COR-L47 (cell line): Measurements from ENCODE around the gene ABI2.
"Not testable (repeated sequence)": the region's sequence is repeated elsewhere in the genome, so short reads cannot be mapped to it uniquely, and the experiment has no call there.

ENCODE experiments used
- DNase-seq: peaks from one replicate; lab custom pipeline; 2025; lab: John Stamatoyannopoulos, UW

The ABI2 gene

GRCh38 chr2:203359450-203359849, 31.3 kb downstream of the ABI2 start:
- DNase-seq: no peak

DNA sequence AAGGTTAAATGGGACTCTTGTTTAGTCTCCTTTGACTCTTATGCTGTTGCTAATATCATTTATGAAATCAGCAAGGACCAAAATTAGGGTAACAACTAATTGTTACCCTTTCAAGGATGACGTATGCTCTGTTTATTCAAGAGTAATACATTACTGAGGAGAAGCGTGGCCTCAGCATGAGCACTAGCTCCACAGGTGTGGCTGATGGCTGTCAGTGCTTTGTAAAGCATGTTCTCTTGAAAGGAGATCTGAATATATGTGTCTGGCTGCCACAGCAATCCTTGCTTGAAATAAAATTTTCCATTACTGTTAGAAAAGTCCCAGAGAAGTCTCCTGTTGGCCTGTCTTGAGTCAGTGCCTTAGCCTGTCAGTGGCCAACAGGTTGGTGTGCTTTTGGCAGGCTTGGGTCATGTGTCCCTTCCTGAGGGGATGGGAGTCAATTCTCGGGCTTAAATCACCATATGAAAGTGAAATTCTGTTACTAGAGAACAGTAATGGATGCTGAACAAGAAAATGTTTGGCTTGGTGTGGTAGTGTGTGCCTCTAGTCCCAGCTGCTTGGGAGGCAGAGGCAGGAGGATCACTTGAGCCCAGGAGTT, 32.7 kb downstream of the ABI2 start:
- DNase-seq: no peak

DNA sequence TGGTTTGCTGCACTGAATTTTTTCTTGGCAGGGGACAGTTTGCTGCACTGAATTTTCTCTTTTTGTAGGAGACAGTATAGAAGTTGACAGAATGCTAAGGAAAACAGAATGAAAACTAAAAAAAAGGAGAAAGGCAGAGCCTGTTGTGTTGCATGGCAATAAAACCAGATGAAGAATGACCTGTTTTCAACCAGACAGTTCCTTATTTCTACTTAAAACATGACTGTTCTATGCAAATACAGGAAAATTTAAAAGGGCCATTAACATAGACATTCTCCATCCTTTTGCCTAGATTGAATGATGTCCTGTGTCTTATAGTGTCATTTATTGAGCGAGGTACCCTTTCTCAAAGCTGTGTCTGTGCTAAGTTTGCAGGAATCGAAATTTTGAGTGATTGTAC, 33.3 kb downstream of the ABI2 start:
- no peak for DNase-seq

DNA sequence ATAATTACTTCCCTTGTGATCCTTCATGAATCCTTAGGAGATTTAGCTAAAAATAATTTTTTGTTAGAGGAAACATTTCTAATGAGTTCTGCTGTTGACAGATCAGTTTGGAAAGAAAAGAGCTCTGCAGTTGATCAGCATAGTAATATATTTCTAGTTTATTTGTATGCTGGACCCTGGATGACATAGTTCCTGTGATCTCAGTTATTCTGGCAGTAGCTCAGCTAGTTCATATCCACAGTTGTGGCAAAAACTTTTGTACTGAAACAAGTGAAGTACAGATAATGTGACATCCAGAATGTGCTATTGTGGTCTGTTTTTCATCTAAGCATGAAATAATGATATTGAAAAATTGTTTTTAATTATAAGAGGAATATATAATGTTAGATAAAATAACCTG, 33.7 kb downstream of the ABI2 start:
- no peak for DNase-seq

DNA sequence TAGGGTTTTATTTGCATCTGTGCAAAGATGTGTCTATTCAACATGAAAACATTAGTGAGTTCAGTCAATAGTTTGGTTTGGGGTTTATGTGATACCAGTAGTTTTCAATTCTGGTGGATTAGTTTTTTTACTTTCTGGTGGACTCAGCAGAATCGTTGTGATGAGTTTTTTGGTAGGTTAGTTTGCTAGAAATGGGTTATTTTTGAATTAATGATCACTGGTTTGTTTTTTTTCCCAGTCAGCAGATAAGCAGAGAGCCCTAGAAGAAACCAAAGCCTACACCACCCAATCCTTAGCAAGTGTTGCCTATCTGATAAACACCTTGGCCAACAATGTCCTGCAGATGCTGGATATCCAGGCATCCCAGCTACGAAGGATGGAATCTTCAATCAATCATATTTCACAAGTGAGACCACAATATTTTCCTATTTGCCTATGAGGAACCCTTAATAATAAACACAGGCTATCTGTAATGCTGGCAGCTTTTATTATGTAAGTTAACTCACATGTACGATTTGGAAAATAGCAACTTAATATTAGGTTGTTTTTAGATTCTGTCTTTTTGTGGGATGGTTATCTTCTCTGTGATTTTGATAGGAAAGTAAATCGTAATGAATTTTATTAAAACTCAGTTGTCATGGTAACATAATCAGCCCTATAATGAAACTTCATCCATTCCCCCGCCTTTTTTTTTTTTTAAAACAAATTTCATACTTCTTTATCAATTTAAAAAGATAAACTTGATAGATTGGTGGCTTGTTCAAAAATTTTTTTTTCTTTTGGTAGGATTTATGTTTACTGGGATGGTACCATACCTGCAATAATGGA, 38.7 kb downstream of the ABI2 start:
- DNase-seq: no peak

DNA sequence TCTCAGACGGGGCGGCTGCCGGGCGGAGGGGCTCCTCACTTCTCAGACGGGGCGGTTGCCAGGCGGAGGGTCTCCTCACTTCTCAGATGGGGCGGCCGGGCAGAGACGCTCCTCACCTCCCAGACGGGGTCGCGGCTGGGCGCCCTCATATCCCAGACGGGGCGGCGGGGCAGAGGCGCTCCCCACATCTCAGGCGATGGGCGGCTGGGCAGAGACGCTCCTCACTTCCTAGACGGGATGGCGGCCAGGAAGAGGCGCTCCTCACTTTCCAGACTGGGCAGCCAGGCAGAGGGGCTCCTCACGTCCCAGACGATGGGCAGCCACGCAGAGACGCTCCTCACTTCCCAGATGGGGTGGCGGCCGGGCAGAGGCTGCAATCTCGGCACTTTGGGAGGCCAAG, 44.5 kb downstream of the ABI2 start:
- not testable (repeated sequence) for DNase-seq

GRCh38 chr2:203376173-203376572, 48.0 kb downstream of the ABI2 start:
- DNase-seq: no peak

DNA sequence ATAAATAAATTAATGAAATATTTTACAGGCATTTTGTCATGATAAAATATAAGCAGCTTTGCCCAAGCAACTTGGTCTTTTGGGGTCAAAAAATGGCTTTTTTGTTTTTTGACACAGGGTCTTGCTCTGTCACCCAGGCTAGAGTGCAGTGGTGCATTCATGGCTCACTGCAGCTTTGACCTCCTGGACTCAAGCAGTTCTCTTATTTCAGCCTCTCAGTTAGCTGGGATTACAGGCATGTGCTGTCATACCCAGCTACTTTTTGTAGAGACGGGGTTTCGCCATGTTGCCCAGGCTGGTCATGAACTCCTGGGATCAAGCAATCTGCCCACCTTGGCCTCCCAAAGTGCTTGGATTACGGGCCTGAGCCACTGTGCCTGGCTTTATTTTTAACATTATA, 51.0 kb downstream of the ABI2 start:
- DNase-seq: no peak

- no peak for DNase-seq
Observed at GRCh38 chr2:203383038-203383437, 54.8 kb downstream of the ABI2 start.

DNA sequence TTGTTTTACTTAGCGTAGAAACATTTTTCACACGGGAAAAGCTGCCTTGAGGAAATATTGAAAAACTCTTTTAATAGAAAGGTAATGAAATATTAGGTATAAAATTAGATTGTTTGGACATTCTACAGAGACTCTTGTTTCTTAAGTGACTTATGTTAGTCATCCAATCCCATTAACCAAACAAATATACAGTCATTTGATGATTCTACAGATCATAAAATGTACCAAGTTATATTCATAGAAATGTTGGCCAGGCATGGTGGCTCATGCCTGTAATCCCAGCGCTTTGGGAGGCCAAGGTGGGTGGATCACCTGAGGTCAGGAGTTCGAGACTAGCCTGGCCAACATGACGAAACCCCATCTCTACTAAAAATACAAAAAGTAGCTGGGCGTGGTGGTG, 60.0 kb downstream of the ABI2 start:
- not testable (repeated sequence) for DNase-seq

DNA sequence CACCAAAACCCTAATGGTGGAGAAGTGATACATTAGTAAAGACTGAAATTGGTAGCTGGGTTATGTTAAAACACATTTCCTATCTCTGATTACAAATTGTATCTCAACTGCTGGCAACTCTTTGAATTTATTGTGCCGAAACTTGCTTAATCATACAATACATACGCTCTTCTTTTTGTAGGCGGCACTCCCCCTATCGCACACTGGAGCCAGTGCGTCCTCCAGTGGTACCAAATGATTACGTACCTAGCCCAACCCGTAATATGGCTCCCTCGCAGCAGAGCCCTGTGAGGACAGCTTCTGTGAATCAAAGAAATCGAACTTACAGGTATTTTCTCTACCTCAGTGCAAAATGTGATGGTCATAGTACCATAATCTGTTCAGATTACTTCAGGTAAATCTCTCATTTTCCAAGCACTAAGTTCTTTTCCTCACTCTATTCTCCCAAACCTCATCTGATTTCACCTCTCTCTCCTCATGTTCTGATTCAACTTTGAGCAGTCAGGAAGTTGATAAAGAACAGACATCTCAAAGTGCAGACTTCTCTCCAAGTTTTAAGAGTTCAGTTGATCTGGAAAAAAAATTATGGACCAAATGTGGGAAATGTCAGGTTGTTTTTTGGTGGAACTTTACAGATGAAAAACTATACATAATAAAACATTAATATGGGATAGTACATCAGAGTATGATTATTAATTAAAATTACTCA, 66.5 kb downstream of the ABI2 start:
- DNase-seq: no peak

DNA sequence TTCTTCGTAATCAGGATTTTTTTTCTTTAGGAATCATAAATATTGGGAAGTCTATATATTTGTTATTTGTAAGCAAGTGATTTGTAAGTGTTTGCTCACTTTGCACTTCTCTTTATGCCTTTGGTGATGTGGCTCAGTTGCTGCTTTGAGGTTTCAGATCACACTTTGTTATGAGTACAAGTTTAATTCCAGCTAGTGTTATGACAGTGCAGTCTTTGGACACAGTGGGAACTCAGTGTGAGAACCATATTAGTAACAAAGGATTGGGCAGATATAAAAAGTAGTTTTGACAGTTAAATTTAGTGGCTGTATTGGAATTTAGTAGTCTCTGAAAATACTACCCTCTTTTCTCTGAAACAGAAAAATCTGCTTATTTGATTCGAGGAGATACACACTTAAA, 67.7 kb downstream of the ABI2 start:
- no peak for DNase-seq

- no peak for DNase-seq
Observed at GRCh38 chr2:203396667-203397066, 68.5 kb downstream of the ABI2 start.

- DNase-seq: no peak
Observed at GRCh38 chr2:203399031-203399430, 70.8 kb downstream of the ABI2 start.

DNA sequence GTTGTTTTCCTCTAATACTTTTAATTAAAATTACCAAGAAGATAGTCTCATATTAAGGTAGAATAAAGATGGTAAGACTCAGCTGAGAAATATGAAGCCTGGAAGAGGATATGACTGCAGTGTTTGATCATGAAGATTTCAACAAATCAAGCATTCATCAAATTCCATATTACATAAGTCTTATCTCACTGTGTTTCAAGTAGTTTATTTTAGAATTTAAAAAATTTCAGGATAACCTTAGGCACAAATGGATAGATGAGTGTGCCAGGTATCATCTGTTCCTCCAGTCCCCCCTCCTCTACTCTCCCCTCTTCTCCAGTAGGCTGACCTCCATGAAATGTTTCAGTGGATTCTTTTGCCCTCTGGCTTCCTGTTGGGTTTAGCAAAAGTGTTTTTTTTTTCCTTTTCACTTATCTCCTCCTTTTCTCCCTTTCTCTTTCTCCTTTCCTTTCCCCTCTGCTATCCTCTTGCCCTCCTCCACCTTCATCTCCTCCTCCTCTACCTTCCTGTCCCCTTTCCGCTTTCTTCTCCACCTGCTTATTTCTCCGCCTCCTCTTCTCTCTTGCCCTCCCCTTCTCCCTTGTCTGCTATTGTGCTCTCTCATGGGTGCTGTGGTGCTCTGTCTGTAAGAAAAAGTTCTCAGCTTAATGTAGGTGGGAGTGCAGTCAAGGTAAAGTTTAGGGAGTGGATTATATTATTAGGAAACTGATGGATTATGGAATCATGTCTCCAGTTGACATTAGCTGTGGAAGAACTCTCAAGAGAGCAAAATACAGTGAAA, 72.8 kb downstream of the ABI2 start:
- no peak for DNase-seq

DNA sequence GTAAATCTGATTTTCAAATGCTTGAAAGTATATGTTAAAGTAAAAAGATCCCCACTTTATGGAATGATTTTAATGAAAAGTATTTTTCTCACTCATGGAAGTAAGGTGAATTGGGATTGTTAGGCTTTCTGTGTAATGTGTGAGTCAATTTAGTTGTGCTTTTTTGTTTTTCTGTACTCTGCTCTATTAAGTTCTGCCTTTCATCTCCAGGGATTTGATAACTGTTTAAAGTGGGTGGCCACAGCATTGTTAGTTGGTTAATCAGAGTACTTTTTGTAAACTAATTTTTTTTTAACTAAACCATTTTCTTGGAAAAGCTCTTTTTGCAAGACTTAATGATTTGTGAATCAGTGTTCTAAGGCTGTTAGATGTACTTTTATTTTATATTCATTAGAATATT, 76.8 kb downstream of the ABI2 start:
- no peak for DNase-seq

- no peak for DNase-seq
Observed at GRCh38 chr2:203407496-203407895, 79.3 kb downstream of the ABI2 start.

DNA sequence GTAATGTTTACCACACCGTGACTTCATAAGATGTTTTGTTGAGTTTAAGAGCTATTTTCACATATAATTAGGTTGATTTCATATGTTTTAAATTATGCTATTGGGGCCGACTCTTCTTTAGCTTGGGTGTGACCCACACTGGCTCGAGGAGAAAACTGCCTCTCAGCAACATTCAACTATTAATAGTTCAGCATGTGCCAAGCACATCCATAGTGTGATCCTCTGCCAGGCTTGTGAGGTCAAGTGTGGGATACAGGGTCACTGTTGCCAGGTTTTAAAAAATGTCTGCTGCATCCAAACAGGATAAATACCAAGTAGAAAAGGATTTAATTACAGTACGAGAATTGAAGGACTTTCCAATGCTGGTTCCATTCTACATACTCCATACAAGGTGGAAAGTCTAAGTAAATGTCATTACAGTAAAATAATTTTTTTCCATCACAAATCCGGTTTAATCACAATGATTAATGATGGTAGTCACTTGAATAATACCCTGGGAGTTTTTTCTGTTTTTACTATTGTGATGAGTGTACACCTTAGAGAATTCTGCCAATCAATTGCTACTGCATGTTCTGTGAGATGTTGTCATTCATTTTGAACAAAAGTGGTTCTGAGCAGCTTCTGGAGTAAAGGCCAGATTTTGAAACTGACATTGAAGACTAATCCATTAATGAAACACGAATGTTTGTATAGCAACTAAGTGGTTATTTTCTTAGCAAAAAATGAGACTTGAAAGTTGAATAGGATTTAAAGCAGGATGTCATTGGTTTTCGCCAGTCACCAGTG, 84.5 kb downstream of the ABI2 start:
- no peak for DNase-seq

DNA sequence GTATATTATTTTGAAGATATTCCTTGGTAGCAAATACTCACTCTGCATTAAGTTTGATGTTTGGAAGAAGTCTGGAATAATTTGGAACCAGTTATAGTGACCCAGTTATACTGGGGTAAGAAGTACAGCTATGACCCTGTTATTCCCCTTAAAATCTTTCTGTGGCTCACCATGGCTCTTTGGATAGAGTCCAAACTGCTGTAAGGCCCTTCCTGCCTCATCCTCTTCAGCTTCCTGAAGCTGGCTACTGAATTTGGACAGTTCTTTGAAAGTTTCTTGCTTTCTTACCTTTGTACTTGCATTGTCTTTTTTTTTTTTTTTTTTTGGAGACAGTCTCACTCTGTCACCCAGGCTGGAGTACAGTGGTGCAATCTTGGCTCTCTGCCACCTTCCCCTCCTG, 85.6 kb downstream of the ABI2 start:
- DNase-seq: no peak

GRCh38 chr2:203418271-203418670, 90.1 kb downstream of the ABI2 start:
- no peak for DNase-seq

DNA sequence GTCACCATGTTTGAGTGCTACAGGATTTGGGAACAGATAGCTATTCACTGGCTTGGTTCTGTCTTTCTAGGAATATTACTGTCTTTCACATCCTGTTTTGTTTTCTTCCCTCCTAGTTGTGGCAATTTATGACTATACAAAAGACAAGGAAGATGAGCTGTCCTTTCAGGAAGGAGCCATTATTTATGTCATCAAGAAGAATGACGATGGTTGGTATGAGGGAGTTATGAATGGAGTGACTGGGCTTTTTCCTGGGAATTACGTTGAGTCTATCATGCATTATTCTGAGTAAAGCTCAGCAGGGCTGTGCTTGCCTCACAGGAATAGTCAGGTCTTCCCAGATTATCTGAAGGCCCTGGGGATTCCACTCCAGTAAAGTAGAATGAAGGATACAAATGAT, 98.9 kb downstream of the ABI2 start:
- no peak for DNase-seq

GRCh38 chr2:203429643-203430042, 101.4 kb downstream of the ABI2 start:
- DNase-seq: not testable (repeated sequence)
